ENCODE data around the gene KCNA2.

The KCNA2 gene

DNA sequence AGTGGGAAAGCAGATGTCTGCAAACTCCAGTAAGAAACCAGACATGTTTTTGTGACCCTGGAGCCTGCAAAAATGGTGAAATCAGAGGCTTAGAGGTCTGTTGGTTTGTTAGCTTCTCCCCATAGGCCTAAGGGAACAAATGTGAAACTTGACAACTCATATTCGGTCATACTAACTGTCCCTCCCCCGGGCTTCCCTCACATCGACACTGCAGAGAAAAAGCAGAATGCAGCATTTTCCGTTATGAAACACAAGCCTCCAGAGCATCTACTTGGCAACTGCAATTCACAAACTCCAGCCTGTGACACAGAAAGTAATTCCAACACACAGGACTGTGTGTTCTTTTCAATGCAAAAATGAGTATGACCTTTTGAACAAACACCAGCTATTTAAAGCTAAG is 3.7 kb downstream of the KCNA2 start:
- DNase-seq (ENCODE audit: low read depth, low spot score) = no peak

DNA sequence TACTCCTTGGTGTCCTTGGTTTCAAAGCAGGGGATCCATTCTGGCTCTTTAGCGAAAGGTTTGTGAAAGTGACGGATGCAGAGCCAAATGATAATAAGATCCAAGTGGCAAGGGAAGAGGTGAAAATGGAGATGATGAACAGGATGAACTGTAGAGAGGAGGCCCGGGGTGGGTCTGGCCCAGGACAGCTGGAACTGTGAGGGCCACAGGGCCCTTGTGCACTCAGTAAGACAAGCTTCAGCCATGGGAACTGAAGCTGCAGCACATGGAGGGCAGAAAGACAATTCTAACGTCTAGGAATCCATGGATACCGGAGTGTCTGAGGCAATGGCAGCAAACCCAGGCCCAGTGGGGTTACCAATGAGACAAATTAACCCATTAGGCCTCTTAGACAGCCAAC is 4.8 kb downstream of the KCNA2 start:
- no peak for DNase-seq (ENCODE audit: low read depth, low spot score)

DNA sequence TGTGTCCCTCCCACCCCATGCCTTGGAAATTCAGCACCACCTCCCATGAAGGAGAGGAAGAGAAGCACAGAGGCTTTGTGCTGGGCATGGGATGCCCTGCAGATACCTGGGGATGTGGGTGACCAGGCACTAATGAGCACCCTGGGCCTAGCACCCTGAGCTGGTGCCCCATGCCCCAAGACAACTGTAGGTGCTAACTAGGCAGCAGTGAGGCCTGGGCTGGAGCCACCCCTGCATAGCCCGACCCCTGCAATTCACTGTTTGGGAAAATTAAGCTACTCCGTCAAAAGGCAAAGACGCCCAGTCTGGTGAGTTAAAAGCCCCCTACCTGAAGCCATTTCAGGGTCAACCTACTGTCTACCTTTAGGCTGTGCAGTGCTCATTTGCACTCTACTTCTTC is 5.4 kb downstream of the KCNA2 start:
- DNase-seq (ENCODE audit: low read depth, low spot score) = no peak

DNA sequence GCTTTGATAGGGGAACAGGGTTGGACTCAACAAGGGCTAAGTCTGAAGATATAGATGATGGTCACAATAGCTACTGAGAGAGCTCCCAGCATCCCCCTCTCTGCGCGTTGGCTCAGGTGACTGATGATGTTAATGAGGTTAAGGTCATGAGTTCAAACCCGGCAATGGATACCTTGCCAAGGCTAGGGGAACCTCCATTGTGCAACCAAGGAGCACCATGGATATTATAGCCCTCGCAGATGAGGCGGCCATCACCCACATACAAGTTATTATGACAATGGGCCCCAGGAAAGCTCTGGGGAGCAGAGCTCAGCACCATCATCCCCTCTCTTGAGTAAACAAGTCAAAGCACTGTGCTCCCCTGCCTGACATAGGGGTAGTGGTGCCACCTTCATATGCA is 8.2 kb downstream of the KCNA2 start:
- DNase-seq (ENCODE audit: low read depth, low spot score) = no peak

DNA sequence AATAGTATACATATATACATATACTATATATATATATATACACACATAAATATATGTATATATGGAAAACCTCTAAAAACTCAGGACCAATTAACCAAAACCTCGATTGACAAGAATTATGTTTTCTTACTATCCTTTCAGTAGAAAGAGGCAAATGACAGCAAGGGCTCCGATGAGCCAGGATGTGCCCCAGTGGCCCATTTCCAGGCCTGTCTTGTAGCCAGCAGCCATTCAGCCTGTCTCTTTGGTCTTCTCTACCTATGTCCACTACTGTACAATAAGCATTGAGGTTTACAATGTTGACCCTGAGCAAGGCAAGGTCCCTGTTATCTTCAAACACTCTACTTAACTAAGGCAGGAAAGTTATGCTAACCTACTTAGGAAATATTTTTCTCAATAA is 9.8 kb downstream of the KCNA2 start:
- DNase-seq (ENCODE audit: low read depth, low spot score) = no peak

DNA sequence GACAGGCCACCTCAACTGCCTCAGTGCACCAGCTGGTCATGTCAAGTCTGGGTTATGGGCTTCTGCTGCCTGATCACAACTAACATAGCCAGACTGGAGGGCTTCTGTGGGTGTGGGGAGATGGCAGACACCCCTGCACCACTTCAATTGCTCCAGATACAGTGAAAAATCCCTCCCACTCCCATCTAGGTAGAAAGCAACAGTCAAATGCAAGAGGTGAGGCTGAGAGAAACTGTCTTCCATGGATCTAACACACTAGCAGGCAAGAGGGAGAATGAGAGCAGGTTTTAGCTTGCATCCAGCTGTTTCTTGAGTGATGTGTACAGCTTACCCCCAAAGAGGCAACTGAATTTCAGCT is 10.8 kb downstream of the KCNA2 start:
- no peak for DNase-seq (ENCODE audit: low read depth, low spot score)

DNA sequence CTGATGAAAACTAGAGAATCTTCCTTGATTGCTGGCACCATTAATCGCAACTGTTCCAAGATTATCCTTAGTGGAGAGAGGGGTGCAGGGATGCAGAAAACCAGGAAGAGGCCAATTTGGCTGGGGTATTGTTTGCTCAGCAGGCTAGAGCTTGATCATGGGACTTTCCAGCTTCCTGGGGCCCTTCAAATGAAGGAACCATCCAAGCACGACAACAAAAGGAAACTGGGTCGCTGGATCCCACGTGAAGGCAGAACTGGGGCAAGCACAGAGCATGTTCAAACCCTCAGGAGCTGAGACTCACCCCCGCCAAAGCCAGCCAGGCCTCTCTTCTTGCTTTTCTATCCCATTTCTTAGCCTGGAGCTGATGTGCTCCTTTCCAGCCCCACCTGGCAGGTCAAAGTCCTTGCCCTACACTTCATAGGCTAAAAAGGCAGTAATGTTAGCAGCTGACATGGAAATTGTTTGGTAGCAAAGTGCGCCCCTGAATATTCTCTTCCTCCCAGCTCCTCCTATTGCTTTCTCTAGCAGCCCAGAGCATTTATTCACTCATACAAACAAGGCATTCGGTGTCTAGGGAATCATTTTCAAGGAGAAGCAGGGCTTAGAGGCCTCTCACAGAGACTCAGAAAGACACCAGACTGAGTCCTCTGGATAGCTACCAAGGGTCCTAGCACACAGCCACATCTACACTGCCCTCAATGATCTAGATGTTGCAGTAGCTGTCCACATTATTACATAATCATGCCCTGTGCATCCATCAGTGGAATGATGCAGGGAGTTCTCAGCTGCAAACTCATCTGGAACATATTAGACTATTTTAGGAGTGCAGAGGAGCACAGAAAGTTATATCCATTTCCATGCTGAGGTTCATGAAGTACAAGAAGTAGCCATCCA is 11.5 kb downstream of the KCNA2 start:
- no peak for DNase-seq (ENCODE audit: low read depth, low spot score)

DNA sequence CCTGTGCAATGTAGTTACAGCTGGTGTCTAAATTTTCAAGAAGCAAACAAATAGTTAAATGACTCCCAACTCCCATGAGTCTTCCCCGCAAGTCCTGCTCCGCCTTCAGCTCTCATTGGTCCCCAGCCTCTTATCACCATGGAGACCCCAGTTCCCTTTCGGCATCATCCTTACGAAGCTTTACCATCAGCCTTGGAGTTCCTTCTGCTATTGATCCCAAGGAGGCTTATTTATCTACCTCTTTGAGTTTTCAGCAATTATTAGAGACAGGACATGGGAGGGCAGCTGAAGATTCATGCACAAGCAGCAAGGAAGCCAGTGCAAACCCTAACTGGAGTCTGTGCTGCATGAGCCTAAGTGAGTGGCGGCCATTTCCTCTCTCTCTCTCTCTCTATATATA is 12.3 kb downstream of the KCNA2 start:
- DNase-seq (ENCODE audit: low read depth, low spot score) = no peak

DNA sequence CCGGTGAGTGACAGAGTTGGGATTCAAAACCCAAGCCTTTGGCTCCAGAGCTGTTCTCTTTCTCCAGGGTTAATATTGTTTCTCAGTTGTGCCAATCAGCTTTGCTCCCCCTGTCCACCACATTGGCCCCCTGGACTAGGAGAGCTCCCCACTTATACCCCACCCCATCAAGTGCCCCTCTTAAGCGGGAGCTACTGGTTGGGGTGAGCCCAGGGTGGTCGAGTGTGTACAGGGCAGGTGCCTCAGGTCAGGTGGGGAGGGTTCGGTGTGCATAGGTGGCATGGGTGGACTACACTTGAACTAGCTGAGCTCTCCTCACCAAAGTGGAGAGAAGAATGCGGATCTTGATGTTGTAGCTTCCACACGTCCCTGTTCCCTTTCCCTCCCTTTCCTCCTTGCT is 14.2 kb downstream of the KCNA2 start:
- DNase-seq (ENCODE audit: low read depth, low spot score) = no peak

DNA sequence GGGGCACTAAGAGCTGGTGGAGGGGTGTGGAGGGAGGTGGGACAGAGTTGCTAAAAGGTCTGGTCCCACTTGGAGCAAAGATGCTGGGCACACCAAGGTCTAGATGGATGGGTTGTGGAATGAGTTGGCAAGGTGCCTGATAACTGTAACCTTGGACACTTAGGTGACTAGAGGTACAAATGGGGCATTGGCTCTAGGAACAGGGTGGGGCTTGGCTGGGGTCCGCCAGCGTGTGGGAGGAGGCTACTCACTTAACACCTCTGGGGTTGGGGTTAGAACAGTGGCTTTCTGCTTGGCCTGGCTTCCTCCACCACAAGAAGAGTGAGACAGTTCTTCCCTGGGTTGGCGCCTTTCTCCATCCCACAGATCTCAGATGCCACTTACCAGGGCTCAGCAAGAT is 17.2 kb downstream of the KCNA2 start:
- no peak for DNase-seq (ENCODE audit: low read depth, low spot score)

DNA sequence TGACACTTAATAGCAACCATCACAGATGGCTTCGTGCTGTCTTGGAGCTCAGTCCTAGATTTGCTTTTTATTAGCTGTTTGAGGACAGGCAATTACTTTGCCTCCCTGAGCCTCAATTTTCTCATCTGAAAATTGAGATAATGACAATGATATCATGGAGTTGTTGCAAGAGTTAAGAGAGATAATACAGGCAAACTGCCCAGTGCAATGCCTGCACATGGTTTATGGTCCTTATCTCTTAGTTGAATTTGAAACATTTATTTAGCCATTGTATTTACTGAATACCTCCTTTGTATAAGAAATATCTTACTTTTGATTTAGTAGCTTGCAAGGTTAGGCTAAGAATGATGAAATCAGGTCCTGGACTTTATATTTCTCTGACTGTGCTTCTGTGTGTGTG is 17.7 kb downstream of the KCNA2 start:
- no peak for DNase-seq (ENCODE audit: low read depth, low spot score)

DNA sequence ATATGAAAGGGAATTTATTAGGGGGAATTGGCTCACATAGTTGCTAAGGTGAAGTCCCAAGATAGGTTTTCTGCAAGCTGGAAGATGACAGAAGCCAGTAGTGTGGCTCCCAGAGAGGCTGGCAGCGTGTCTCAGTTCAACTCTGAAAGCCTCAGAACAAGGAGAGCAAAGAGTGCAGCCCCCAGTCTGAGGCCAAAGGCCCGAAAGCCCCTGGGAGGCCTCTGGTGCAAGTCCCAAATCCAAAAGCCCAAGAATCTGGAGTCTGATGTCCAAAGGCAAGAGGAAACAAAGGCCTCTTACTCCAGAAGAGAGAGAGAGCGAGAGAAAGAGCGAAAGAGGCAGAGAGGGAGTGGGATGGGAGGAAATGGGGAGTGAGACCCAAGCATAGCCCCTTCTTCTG is 18.3 kb downstream of the KCNA2 start:
- DNase-seq (ENCODE audit: low read depth, low spot score) = no peak

DNA sequence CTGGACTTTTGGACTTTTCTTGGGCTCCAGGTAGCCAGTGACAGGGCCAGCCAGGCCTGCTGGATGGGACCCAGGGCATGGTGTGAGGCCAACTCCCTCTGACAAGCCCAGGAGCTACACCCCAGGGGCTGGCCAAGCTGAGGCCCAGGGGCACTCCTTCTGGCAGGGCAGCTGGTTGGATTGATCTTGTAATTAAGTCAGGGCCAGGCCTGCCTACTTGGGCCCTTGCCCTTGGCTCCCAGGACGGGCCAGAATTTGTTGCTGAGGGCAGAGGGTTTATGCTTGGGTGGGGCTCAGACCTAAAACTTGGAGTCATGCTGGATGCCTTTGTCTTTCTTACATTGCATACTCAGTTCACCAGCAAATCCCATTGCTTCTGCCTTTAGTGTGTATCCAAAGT is 20.7 kb downstream of the KCNA2 start:
- DNase-seq (ENCODE audit: low read depth, low spot score) = no peak

DNA sequence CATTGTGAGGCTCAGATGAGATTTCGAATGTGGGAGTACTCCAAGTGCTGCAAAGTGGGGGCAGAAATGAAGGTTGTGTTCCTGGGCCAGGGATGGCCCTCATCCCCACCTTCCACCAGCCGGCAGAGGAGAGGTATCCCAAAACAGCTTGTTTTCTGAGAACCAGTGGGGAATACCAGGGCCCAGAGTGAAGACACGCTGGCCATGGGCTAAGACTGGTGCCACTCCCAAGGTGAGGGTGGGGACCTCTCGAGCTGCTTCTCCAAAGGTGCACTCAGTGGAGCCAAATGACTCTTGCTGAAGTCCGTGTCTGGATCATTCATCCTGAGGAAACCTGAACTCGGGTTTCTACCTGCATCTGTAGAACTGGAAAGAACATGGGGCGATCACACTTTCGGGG is 22.1 kb downstream of the KCNA2 start:
- no peak for DNase-seq (ENCODE audit: low read depth, low spot score)

DNA sequence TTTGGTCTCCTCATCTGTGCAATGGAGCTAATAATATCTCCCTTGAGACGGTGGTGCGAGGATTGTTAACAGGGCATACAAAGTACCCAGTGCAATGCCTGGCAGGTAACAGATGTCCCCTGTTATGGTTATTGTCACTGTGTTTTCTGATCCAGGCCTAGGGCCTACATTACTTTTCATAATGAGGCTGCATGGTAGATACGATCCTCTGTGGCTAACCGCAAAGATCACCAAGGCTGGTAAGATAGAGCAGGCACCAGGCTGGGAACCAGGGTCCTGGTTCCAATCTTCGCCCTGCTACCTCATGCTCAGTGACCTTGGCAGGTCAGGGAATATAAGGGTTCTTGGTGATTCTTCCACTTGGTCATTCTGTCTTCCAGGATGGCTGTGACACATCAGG is 22.7 kb downstream of the KCNA2 start:
- no peak for DNase-seq (ENCODE audit: low read depth, low spot score)

DNA sequence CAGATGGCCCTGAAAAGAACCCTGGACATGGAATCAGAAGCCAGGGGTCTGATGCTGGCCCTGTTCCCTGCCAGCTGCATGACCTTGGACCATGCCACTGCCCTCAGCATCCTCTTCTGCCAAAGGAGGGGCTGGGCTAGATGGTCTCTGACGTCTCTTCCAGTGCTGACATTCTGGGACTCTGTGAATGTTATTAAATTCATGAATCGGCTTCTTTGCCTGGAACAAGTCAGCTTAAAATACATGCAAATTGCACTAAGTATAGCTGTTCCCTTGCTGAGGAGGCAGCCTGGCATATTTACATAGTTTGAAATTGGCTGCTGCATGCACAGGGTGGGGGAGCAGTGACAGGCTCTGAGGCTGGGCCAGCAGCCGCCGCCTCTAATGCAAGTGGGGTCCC is 23.8 kb downstream of the KCNA2 start:
- no peak for DNase-seq (ENCODE audit: low read depth, low spot score)

DNA sequence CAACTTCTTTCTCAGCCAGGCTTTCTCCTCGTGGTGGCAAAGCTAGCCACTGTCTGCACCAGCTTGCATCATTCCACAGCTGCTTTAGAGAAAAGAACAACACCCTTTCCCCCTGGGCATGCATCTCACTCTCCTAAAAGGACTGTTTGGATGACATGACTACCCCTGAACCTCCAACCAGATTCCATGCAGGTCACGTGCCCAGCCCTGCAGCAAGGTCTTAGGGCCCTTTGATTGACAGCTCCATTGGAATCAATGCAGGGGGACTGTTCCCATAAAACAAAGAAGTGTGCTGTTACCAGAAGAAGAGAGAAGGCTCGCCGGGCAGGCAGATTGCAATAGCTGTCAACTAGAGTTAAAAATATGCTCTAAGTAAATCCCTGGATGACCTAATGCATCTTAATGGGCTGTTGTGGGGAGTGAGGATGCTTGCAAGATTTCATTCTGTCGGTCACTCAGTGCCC is 24.4 kb downstream of the KCNA2 start:
- no peak for DNase-seq (ENCODE audit: low read depth, low spot score)

DNA sequence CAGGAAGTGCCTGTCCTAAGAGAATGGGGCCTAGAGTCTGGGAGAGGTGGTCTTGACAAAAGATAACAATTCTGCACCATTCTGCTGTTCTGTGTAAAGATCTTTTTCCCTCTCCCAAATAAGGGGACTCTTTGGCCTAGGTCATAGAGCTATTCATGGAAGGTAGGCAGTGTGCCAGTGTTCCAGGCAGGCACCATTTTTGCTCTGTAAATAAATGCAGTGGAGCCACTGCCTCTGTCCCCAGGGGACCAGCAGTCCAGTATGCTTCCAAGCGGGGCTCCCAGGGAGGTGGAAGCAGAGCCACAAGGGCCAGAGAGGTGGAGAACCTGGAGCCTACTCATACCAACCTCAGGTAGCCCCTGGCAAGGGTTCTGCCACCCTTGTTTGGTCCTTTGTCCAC is 25.9 kb downstream of the KCNA2 start:
- DNase-seq (ENCODE audit: low read depth, low spot score) = no peak

DNA sequence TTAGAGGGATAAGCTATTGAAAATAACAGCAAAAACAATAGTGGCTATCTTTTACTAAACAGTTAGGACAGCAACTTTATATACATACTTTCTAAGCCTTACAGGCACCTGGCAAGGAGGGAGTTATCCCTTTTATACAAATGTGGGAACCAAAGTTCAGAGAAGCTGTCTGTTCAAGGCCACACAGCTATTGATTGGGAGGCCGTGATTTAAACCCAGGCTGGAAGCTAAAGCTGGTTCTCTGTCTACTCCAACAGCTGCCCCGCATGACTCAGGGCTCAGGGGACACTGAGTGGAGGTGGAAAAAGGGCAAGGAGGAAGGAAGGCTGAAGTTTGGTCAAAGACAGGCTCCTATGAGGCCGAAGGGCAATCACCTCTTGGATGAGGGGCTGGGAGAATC is 26.7 kb downstream of the KCNA2 start:
- DNase-seq (ENCODE audit: low read depth, low spot score) = no peak

DNA sequence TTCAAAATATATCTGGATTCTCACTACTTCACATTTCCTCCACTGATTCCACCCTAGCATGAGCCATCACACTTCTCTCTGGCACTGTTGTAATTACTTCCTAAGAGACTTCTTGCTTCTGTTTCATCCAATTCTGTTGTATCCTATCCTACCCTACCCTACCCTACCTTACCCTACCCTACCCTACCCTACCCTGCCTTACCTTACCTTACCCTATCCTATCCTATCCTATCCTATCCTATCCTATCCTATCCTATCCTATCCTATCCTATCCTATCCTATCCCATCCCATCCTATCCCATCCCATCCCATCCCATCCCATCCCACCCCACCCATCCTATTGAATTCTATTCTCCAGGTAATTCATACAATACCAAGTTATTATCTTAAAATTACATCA is 29.7 kb downstream of the KCNA2 start:
- no peak for DNase-seq (ENCODE audit: low read depth, low spot score)

DNA sequence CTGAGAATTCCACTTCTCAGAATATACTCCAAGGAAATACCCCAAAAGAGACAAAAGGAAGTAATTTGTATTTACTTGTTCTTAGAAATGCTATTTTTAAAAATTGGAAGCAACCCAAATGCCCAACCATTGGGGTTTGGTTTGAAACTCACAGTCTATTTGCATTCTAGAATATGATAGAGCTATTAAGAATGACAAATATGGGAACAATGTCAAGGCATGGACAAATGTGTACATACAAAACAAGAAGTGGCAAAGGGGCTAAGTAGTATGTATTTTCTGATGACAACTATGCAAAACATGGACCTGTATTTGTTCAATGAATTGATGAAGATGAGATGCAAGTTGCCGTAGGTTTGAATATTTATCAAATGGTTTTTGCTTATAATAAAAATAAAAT is 32.8 kb downstream of the KCNA2 start:
- DNase-seq (ENCODE audit: low read depth, low spot score) = no peak

DNA sequence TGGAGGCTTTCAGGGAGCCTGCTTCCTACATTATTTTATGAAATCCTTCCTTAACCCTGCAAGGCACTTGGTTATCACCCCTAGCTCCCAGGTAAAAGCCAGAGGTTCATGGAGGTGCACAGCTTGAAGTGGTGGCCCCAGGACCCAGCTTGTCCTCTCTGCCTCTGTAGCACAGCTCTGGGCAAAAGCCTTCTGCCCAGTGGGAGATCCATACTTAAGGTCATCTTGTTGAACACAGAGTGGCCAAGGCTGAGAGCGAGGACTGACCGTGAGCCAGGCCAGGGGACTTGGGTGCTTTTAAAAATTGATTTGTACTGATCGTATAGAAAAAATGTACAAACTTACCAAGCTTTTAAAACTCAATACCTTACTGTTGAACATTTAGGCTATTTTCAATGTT is 33.4 kb downstream of the KCNA2 start:
- DNase-seq (ENCODE audit: low read depth, low spot score) = no peak

DNA sequence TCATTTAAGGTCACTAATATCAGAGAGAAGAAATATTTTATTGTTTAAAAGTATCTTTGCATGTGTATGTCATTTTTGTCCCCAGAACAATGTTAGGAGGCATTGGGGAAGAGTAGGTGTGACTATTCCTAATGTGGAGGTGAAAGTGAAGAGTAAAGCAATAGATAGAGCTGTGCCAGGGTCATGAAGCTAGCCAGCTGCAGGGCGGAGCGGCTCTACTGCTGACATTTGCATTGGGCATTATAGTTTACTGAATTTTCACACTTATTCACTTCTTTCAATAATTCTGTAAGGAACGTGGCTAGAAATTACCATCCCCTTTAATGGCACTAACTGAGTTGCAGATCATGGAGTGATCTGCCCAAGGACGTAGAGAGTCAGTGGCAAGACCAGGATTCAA is 35.3 kb downstream of the KCNA2 start:
- DNase-seq (ENCODE audit: low read depth, low spot score) = no peak

DNA sequence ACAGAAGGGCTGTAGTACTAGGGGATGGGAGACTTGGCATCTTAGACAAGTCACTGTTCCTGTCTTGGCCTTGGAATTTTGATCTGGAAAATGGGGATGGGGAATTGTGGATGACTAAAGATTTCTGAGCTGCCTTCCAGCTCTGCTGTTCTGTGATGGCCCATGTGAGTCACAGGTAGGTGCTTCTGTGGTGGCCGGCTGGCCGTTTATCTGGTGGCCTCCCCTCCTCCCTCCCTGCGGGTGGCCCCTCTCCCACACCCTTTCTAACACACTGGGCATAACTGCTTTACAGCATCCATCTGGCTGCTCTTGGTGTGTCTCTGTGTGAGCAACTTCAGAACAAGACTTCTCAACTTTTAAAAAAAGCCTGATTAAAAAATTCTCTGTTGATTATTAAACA is 35.9 kb downstream of the KCNA2 start:
- no peak for DNase-seq (ENCODE audit: low read depth, low spot score)
